NOMO-1 treated with DMSO at 0.1 percent for 48 hours (cell line): ENCODE results near the gene FAM107B.

Source experiments
- DNase-seq: peaks from one replicate; lab custom pipeline; 2025; ENCODE audit not compliant: unreplicated experiment; lab: John Stamatoyannopoulos, UW

Gene FAM107B

DNA sequence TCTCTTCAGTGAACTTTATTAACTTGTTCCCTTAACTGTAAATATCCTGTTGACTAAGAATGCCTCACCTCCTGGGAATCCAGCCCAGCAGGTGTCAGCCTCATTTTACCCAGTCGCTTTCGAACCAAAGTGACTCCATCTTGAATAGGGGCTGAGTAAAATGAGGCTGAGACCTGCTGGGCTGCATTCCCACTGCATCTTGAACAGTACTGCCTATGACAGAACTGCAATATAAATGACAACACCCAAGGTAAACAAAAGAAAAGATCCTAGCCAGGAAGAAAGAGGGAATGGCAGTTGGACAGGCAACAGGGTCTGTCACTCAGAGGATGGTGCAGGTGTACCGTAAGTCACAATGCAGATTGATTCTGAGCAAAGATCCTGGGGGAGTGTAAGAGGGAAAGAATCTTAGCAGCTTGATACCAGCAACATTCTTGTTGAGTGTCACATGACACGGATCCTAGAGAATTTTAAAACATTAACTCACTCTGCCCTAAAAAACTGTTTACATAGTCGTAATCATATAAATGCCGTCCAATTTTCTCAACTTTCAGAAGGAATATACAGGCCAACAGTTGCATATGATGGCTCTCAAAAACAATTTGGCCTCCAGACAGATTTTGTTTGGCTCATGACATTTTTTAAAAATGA, 4.4 kb upstream of the FAM107B start:
- no peak for DNase-seq

- DNase-seq = no peak
Measured at GRCh38 chr10:14776546-14776945, 1.8 kb upstream of the FAM107B start.

GRCh38 chr10:14775656-14776055, 959 bp upstream of the FAM107B start:
- DNase-seq = no peak

- no peak for DNase-seq
Measured at GRCh38 chr10:14774214-14774580, 500 bp downstream of the FAM107B start.

- DNase-seq = no peak
Measured at GRCh38 chr10:14773551-14774213, 1.0 kb downstream of the FAM107B start.

DNA sequence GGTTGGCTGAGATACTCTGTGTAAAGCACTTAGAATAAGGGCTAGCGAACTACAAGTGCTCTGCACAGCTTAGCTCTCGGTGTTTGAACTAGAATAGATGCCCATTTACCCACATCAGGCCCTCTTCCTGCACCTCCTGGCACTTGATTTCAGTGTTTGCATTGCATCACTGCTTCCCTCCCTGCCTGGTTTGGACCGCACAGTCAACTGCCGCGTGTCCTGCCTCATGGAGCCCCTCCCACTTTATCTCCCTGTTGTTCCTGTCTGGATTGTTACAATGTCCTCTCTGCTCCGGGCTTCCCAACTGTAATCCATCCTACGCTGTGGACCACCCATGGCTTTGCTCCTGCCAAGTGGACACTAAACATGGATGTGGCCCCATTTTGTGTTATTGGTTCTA, 2.3 kb downstream of the FAM107B start:
- no peak for DNase-seq

DNA sequence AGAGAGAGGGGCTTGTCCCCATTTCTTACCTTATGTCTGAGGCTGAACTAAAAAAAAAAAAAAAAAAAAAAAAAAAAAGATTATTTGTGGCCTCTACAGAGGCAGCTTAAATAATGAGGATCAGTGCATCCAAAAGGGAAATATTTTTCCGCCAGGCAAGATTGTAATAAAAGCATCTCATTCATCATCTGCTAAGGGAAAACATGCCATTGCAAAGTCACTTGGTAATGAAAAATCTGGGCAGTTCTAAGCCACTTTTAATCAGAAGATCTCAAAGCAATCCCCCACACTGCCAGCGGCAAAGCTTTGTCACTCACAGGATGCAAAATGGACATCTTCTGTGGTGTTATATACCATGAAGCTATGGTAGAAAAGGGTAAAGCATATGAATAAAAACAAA, 3.8 kb downstream of the FAM107B start:
- DNase-seq = no peak

GRCh38 chr10:14761372-14761771, 13.3 kb downstream of the FAM107B start:
- DNase-seq = peak; percentile 67

DNA sequence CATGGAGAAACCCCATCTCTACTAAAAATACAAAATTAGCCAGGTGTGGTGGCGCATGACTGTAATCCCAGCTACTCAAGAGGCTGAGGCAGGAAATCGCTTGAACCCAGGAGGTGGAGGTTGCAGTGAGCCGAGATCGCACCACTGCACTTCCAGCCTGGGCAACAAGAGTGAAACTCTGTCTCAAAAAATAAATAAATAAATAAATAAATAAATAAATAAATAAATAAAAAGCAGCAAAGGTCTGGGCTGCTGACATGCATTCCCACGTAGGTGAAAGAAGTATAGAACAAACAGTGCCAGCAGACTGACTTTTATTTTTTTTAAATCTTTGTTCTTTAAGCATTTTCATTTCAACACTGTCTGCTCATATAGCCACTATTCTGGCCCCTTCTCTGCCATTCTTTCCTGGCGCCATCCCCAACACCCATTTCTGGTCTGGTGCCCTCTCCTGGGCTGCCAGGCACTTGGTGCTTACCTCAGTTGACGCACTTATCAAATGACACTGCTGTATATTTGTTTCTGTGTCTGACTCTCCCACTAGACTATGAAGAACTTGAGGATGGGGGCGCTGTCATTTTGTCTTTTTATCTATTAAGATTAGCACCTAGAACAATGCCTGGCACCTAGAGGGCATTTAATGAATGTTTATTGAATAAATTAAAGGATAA, 15.6 kb downstream of the FAM107B start:
- no peak for DNase-seq

DNA sequence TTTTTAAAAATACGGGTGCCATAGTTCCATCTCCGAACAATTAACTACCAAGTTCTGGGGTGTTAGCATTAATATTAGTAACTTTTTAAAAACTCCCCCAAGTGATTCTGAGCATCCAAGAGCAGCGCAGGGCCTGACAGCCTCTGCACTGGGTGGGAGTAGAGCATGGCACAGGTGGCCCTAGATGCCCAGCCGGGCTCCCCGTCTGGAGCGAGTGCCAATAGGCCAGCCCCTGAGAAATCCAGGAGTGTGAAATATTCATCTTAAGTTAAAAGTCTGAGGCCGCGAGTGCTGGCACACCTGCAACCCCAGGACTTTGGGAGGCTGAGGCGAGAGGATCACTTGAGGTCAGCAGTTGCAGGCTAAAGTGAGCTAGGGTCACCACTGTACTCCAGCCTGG, 16.2 kb downstream of the FAM107B start:
- DNase-seq = no peak

DNA sequence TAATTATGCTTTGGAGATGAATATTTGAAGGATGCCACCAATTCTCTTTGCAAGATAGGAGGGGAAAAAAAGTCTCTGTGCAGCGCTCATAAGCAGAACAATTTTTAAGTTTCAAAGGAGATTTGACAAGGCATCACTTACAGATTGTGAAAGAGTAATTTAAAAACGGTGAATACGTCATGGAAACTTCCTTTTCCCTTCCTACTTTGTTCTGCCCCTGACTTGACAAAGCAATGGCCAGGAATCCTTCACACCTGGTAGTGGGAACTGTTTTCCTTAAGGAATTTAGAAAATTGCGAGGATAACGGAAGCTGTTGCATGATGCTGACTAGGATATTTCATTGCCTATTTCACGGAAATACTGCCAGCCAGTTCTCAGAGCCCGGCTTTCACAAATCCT, 16.7 kb downstream of the FAM107B start:
- peak; percentile 76 for DNase-seq

DNA sequence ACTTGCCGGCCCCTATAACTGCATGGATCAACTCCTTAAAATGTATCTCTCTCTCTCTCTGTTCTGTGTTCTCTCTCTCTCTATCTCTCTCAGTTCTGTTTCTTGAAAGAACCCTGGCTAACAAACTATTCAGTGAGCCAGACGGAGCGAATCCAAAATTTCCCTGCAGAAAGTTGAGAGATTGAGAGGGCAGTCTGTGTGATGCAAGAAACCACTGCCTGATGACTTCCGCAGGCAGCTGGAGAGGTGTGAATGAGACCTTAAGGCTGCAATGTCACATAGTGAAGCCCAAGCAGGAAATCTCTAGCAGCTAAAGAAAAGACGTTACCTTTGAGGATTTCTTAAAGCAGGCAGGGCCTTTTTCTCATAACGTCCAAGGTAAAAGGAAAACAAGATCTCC, 17.3 kb downstream of the FAM107B start:
- DNase-seq = peak; percentile 84

DNA sequence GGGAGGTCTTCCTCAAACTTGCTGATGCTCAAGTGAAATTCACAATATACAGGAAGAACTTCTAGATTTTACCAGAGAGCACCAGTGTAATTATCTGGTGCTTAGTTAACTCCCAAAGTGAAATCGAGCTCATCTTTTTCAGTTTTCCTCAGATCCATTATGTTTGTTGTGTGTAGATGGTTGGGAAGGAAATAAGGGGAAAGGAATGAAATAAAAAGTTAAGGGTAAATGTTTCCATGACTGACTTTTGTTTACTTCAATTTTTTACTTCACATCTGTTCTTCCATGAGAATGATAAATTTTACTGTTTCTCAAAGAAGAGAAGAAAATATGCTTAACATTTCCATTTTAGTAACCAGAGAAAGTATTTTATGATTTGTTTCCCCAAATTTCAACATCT, 21.3 kb downstream of the FAM107B start:
- no peak for DNase-seq

DNA sequence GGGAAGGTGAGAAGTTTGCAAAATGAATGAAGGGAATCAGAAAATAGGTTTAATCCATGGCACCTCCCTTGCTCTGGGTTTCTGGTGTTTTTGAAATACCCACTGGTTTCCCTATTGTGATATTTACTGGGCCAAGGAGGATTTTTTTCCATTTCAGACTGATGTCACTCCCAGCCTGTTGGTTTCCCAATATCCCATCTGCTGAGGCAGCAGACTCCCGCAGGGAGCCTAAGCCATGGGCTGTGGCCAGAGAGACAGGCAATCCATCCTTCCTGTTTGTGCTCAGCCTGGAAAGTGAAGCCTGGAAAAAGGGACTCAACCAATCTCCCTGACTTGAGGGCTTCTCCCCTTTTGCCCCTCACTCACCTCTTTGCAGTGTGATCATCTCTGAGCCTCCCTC, 22.8 kb downstream of the FAM107B start:
- no peak for DNase-seq

DNA sequence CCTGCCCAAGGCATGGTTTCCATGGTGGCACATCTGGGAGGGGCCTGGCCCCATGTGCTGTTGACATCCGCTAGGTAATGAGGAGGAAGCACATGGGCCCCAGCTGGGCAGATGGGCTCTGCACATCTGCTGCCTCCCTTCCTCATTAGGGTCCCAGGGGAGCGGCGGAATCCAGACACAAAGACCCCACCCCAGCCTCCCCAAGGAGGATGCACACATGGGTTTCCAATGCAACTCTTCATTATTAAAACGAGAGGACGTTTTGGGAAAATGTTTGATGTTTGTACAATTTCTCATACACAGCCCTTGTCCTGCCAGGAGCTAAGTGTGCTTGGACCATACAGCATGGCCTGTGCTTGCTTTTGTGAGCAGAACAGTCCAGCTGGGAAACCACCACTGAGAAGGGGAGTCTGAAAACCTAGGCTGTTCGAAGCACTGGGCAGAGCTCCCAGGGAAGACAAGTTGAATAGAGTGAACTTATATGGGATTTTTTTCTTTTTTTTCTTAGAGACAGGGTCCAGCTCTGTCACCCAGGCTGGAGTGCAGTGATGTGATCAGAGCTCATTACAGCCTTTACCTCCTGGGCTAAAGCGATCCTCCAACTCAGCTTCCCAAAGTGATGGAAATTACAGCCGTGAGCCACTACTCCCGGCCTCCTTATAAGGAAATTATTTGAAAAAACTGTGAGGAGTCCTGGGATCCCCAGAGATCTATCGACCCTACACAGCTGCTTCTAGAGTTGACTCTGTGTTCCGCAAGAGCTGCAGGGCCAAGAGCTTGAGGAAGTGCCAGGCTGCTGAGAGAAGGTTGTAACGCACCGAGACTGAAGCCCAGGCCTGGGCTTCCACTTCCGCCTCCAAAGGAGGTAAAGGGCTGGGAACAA, 23.4 kb downstream of the FAM107B start:
- peak; percentile 84 for DNase-seq

DNA sequence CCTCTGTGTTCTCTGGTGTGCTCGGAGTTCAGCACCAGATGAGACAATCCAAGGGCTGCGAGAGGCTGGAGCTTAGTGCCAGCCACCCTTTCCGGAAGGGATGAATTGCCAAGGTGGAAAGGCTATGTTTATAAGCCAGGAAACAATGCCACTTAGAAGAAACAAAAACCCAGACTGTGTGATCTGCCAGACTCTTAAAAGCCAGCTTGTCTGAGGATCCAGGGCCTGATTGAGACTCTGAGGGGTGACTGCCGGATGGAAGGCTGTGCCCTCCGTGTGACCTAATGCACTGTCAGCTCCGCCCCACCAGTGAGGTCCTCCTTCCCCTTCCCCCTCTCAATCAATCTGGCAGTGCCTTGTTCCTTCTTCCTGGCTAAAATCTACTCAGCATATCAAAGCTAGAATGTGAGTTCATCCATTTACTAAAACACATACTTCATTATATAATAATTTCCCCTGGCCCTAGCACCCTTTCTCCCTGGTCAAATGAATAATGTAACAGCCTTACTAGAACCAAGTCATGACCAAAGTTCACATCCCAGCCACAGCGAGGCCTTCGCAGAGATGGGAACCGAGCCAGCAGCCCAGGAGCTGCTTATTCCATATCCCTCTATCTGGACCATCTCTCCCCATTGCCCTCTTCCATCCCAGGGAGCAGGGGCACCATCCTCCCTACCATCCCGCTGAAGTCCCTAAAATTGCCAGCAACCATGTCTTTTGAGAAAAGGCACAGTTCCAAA, 25.5 kb downstream of the FAM107B start:
- DNase-seq = peak; percentile 86

- no peak for DNase-seq
Measured at GRCh38 chr10:14748441-14748840, 26.3 kb downstream of the FAM107B start.

DNA sequence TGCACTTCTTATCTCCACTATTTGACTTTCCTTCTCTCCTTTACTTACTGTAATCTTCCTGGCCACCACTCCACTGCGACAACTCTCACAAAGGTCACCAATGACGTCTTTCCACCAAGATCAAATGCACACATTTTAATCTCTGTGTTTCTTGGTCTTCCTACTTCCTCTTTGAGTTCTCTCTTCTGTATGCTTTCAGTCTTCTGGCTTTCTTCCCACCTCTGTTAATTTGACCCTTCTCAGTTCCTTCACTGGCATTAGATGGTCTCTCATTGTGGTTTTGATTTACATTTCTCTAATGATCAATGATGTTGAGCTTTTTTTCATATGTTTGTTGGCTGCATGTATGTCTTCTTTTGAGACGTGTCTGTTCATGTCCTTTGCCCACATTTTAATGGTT, 31.9 kb downstream of the FAM107B start:
- DNase-seq = peak; percentile 67

- no peak for DNase-seq
Measured at GRCh38 chr10:14742382-14742781, 32.3 kb downstream of the FAM107B start.

GRCh38 chr10:14740684-14741247, 33.9 kb downstream of the FAM107B start:
- peak; percentile 66 for DNase-seq
